ENCODE data around the gene C1QTNF8.

DNA sequence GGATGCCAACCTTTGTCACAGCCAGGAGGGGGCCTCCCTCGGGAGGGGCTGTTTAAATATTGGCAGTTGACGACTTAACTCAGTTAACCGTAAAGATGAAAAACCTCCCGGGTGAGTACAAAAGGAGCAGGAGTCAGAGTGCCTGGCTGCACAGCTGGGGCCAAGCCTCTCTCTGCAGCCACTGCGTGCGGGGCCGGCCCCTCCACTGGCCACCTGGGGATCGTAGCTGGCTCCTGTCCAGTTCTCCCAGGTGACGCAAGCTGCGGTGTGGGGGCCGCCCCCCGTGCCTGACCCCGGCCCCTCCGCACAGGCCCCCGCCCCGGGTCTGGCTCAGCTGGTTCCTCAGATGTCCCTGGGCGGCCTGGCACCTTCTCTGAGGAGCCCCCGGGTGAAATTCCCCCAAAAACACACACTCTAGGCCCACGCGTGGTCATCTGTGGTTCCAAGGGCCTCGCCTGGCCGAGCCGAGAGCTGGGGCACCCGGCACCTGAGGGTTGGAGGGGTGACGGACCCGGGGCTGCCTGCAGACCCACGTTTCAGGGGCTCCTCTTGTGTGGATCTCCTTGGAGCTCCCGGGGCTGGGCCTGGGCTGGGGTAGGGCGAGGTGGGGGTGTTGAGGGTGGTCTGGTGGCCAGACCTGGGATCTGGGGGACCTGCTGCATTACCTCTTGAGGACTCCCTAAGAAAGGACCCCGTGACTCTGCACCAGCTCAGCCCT lies 49.5 kb upstream of the C1QTNF8 start:
- TF ChIP-seq, protein P1, sequence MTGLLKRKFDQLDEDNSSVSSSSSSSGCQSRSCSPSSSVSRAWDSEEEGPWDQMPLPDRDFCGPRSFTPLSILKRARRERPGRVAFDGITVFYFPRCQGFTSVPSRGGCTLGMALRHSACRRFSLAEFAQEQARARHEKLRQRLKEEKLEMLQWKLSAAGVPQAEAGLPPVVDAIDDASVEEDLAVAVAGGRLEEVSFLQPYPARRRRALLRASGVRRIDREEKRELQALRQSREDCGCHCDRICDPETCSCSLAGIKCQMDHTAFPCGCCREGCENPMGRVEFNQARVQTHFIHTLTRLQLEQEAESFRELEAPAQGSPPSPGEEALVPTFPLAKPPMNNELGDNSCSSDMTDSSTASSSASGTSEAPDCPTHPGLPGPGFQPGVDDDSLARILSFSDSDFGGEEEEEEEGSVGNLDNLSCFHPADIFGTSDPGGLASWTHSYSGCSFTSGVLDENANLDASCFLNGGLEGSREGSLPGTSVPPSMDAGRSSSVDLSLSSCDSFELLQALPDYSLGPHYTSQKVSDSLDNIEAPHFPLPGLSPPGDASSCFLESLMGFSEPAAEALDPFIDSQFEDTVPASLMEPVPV (CRISPR knock-in tag; IDR thresholded peaks at IDR 0.05): no peak
- TF ChIP-seq CBX1 (IDR thresholded peaks at IDR 0.05; ENCODE audit: low read depth) (no peak), ZNF224 (CRISPR knock-in tag; IDR thresholded peaks at IDR 0.05) (no peak), ZNF780A (CRISPR knock-in tag; IDR thresholded peaks at IDR 0.05) (no peak), POLR2A (IDR thresholded peaks at IDR 0.05; ENCODE audit: insufficient read depth in 1 of 2, low read depth in 2 of 2, low read length in 2 of 2) (no peak), ZNF350 (CRISPR knock-in tag; IDR thresholded peaks at IDR 0.05; ENCODE audit: borderline replicate concordance, low read depth) (no peak)
- TF ChIP-seq, protein P2, sequence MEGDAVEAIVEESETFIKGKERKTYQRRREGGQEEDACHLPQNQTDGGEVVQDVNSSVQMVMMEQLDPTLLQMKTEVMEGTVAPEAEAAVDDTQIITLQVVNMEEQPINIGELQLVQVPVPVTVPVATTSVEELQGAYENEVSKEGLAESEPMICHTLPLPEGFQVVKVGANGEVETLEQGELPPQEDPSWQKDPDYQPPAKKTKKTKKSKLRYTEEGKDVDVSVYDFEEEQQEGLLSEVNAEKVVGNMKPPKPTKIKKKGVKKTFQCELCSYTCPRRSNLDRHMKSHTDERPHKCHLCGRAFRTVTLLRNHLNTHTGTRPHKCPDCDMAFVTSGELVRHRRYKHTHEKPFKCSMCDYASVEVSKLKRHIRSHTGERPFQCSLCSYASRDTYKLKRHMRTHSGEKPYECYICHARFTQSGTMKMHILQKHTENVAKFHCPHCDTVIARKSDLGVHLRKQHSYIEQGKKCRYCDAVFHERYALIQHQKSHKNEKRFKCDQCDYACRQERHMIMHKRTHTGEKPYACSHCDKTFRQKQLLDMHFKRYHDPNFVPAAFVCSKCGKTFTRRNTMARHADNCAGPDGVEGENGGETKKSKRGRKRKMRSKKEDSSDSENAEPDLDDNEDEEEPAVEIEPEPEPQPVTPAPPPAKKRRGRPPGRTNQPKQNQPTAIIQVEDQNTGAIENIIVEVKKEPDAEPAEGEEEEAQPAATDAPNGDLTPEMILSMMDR (CRISPR knock-in tag; IDR thresholded peaks at IDR 0.05): no peak
